ENCODE data around the gene AS3MT. TPM values are rescaled to one million over a fixed set of nuclear protein-coding genes. Genes with fewer than 3 reads are reported as not detected.

The AS3MT gene
- total and polyA plus RNA-seq, 10 of the 15 experiments (the other 5 are each of a cell fraction or from before 2014, with no cell fraction given): 0.11 to 1.0 (median 0.39) TPM; not detected in 2

DNA sequence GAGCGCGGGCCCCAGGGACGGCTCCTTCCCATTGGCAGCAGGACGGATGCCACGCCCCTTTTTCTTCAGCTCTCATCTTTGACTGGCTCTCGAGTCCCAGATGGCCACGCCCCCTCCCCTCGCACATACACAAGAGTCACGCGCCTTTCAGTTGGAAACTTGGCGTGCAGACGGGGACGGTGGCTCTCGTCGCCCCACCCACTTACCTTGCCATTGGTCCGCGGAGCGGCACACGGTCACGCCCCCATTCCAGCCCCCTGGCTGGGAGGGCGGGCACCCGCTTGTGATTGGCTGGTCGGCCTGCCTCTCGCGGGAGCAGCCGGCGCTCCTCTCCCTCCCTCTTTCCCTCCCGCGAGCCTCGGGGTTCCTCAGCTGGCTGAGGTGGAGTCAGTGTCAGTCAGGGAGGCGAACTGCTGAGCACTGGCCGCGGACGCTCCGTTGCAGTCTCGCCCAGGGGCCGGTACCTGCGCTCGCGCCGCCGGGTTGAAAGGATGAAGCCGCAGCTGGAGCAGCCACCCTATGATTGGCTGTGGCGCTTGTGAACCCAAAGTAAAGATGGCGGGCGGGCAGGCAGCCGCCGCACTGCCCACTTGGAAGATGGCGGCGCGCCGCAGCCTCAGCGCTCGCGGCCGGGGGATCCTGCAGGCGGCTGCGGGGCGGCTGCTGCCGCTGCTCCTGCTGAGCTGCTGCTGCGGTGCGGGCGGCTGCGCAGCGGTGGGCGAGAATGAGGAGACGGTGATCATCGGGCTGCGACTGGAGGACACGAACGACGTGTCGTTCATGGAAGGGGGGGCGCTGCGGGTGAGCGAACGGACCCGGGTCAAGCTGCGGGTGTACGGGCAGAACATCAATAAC lies 48.9 kb downstream of the AS3MT start, which contains the start of gene CNNM2:
Gene CNNM2 (plus strand): TSS at position 333 of the 855 bp plus-strand sequence. CDS start 187 bp downstream, at position 520.
- peaks cover 16% of the 10 kb centered on the region for H3K4me1 ChIP-seq (ENCODE audit: control insufficient read depth, insufficient read depth, low read length)
- RAD21 ChIA-PET (ENCODE audit: unreplicated experiment): interaction anchor here (0.6 to 5.7 kb wide), 43 partner anchors 11 to 573 kb away, joined by 3 to 63 read pairs (median 4); partner anchors contain the start of gene NT5C2
- peak; percentile 92 for FAIRE-seq
- TF ChIP-seq RCOR1 (conservative IDR thresholded peaks at IDR 0.05; ENCODE audit: low read depth, low read length) (no peak), RFX5 (IDR thresholded peaks at IDR 0.05; ENCODE audit: low read depth, low read length) (peak; percentile 72), IRF3 (IDR thresholded peaks at IDR 0.05) (peak; percentile 84), RBBP5 (conservative IDR thresholded peaks at IDR 0.05) (0 out of 2 replicates have a peak, but pooled peaks have one; percentile 64), POLR2AphosphoS2 (IDR thresholded peaks at IDR 0.05; ENCODE audit: low read depth, low read length) (peak; percentile 57; the same call in 1 of the 2 replicates), ZZZ3 (IDR thresholded peaks at IDR 0.05; ENCODE audit: control insufficient read depth, insufficient read length, low read depth) (no peak), PML (IDR thresholded peaks at IDR 0.05; ENCODE audit: low read length) (no peak), YY1 (IDR thresholded peaks at IDR 0.05; ENCODE audit: low read depth, low read length) (peak; percentile 99), RUNX3 (IDR thresholded peaks at IDR 0.05; ENCODE audit: low read length) (peak; percentile 70), ZBED1 (IDR thresholded peaks at IDR 0.05; ENCODE audit: borderline replicate concordance) (no peak), RB1 (IDR thresholded peaks at IDR 0.05; ENCODE audit: borderline replicate concordance) (peak; percentile 89), JUNB (IDR thresholded peaks at IDR 0.05) (no peak), EGR1 (IDR thresholded peaks at IDR 0.05; ENCODE audit: borderline replicate concordance in 1 of 2, low read depth in 2 of 2, low read length in 2 of 2) (peak in 1 of 2 experiments; percentile 29; a peak in 1 of 3 replicates), NFYB (IDR thresholded peaks at IDR 0.05; ENCODE audit: insufficient read depth, low read depth, low read length) (peak; percentile 94), CBFB (IDR thresholded peaks at IDR 0.05; ENCODE audit: low read depth) (peak; percentile 56; the same call in 1 of the 2 replicates), ZNF24 (IDR thresholded peaks at IDR 0.05) (peak; percentile 46; the same call in 1 of the 2 replicates), CBX3 (IDR thresholded peaks at IDR 0.05; ENCODE audit: borderline replicate concordance, low read depth) (no peak), ASH2L (IDR thresholded peaks at IDR 0.05; ENCODE audit: borderline replicate concordance, low read depth) (0 out of 2 replicates have a peak, but pooled peaks have one; percentile 76), MEF2A (IDR thresholded peaks at IDR 0.05; ENCODE audit: insufficient read depth, low read depth, low read length) (no peak)
- TF ChIP-seq, protein P1, sequence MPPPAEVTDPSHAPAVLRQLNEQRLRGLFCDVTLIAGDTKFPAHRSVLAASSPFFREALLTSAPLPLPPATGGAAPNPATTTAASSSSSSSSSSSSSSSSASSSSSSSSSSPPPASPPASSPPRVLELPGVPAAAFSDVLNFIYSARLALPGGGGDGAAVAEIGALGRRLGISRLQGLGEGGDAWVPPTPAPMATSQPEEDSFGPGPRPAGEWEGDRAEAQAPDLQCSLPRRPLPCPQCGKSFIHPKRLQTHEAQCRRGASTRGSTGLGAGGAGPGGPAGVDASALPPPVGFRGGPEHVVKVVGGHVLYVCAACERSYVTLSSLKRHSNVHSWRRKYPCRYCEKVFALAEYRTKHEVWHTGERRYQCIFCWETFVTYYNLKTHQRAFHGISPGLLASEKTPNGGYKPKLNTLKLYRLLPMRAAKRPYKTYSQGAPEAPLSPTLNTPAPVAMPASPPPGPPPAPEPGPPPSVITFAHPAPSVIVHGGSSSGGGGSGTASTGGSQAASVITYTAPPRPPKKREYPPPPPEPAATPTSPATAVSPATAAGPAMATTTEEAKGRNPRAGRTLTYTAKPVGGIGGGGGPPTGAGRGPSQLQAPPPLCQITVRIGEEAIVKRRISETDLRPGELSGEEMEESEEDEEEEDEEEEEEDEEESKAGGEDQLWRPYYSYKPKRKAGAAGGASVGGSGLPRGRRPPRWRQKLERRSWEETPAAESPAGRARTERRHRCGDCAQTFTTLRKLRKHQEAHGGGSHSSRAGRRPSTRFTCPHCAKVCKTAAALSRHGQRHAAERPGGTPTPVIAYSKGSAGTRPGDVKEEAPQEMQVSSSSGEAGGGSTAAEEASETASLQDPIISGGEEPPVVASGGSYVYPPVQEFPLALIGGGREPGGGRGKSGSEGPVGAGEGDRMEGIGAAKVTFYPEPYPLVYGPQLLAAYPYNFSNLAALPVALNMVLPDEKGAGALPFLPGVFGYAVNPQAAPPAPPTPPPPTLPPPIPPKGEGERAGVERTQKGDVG (CRISPR knock-in tag; IDR thresholded peaks at IDR 0.05): no peak

More for the DNA sequence above, 48.9 kb downstream of the AS3MT start, which contains the start of gene CNNM2:
- H3K27ac ChIP-seq (ENCODE audit: control insufficient read depth, insufficient read depth): peak within 1 kb of the TSS; percentile 72
- no TSS peak for BruUV-seq (replicated peaks)
- 1% methylated on average over 76 of the region's 80 CpGs for WGBS (ENCODE audit: insufficient coverage, insufficient replicate concordance, low lambda C conversion rate, missing lambda C conversion rate)
- ChIA-PET SMC1A (ENCODE audit: uncharacterized antibody, unreplicated experiment) (interaction anchor here (0.5 to 15.0 kb wide), 23 partner anchors 8 to 572 kb away, joined by 3 to 164 read pairs (median 3); partner anchors contain the start of gene RPEL1), POLR2A (interaction anchor here (0.7 to 2.4 kb wide), 9 partner anchors 128 to 326 kb away, joined by 3 to 8 read pairs (median 3); partner anchors contain the start of genes ARL3 and SFXN2), CTCF (interaction anchor here (0.6 to 6.2 kb wide), 36 partner anchors 8 to 628 kb away, joined by 3 to 174 read pairs (median 4); partner anchors contain the start of genes NT5C2 and RPEL1)
- H3K9me3 ChIP-seq (replicated peaks; ENCODE audit: control insufficient read depth, insufficient read depth, low read length): no peaks in the 10 kb centered on the region
- DNase-seq (ENCODE audit: low read depth, low spot score): peak; percentile 98
- H4K20me1 ChIP-seq (ENCODE audit: control insufficient read depth, insufficient read depth): no peaks in the 10 kb centered on the region
- no peaks in the 10 kb centered on the region; a peak in 1 of 4 replicates for H3K27me3 ChIP-seq (replicated peaks in 1 of 2; ENCODE audit: control insufficient read depth in 2 of 2, insufficient read depth in 2 of 2, low read length in 1 of 2)
- H3K79me2 ChIP-seq (ENCODE audit: control insufficient read depth, insufficient read depth, low read length): peaks cover 4% of the 10 kb centered on the region
- in situ Hi-C loops (cut with MboI) (loop anchor here (5.0 kb wide), 2 partner anchors 149 to 324 kb away; no protein-coding TSS in a partner anchor), intact Hi-C loops (cut with micrococcal nuclease; ENCODE audit: unreplicated experiment) (loop anchor here (1.0 to 5.0 kb wide), 5 partner anchors 134 to 567 kb away; no protein-coding TSS in a partner anchor)
- H3K4me3 ChIP-seq: peak within 1 kb of the TSS; percentile 92
- ATAC-seq: peak; percentile 94
- H2AFZ ChIP-seq (ENCODE audit: control insufficient read depth, low read depth, low read length): peak within 1 kb of the TSS; percentile 99
- H3K9ac ChIP-seq (ENCODE audit: control insufficient read depth, insufficient read depth, low read length): peak within 1 kb of the TSS; percentile 77
- peak within 1 kb of the TSS; percentile 99 for H3K4me2 ChIP-seq (ENCODE audit: control insufficient read depth, insufficient read depth)
- H3K36me3 ChIP-seq (ENCODE audit: control insufficient read depth in 2 of 2, insufficient read depth in 2 of 2, low read length in 1 of 2): no peaks in the 10 kb centered on the region
